NT2/D1 (cell line): Measurements from ENCODE around the gene MAK.

Source experiments
- SUZ12 ChIP-seq: IDR thresholded peaks from 2 replicates; pipeline ENCODE4 v1.6.1; 2011; ENCODE audit not compliant: insufficient read length, insufficient read depth; ENCODE audit errors: extremely low read depth
- YY1 ChIP-seq: IDR thresholded peaks from 2 replicates; pipeline ENCODE4 v1.6.1; 2011; ENCODE audit not compliant: insufficient read length, insufficient read depth
- ZNF274 ChIP-seq: IDR thresholded peaks from 2 replicates; pipeline ENCODE4 v1.6.1; 2011; ENCODE audit warnings: mild to moderate bottlenecking, low read depth, low read length

DNA sequence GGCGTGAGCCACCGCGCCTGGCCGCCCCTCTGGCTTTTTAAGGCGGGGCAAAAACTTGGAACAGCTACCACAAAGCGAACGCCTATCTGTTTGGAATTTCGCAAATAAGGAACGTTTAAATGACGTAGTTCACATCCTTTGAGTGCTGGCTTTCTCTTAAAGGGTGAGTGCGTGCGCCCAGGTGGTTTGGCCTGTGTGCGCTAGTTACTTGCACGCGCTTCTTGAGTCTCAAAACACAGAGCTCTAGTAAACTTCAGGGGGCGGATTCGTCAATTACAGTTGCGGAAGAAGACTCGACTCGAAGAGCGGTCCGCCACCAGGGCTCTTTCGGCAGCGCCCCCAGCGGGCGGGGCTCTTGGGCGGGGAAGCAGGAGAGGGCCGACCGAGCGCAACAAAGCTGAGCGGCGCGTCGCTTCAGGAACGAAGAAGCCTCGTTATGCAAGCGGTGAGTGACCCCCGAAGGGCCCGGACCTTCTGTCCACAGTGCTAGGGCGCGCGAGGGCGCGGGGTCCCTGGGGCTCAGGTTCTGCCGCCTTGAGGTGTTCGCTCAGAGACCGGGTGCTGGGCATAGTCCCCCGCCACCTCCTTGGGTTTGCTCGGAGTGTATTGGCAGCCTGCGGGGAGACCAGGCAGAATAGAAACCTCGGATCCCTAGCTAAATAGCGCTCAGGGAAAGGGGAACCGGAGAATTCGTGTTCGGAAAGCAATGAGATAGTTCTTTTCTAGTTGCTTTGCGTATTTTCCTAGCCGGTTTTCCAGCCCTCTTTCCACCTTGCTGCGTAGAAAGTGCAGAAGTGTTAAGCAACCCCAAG lies 48.6 kb upstream of the MAK start, which contains the start of gene SYCP2L:
- TF ChIP-seq YY1 = no peak
- TF ChIP-seq SUZ12 = no peak
- TF ChIP-seq ZNF274 = no peak
